C4-2B (cell line): ENCODE data around the gene PMAIP1.

Source experiments
- ZFX ChIP-seq: fragments of 450-650 bp; IDR thresholded peaks from 2 replicates; pipeline ENCODE4 v1.6.1; 2017
- TF ChIP-seq, protein P1 (sequence below): fragments of 450-650 bp; conservative IDR thresholded peaks from 2 replicates; pipeline ENCODE4 v1.5.1; 2017; ENCODE audit warnings: mild to moderate bottlenecking

DNA sequence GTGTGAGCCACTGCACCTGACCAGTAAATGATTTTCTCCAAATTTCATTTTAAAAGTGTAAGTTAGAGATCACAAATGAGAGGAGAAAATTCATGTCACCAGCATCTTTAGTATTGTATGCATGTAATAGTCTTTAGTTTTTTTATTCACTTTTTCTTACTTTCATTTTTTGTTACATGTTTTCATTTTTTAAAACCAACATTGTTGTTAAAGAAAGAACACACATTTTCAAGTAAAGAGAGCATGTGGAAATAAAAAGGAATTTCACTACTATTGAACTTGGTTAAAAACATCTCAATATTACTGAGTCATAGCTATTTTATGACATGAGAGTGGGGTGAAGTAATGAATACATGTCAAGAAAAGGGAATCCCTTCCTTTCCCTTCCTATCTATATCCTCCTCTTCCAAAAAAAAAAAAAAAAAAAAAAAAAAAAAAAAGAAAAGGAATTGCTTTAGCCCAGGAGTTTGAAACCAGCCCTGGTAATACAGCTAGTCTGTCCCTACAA lies 29.1 kb upstream of the PMAIP1 start:
- TF ChIP-seq, protein P1, sequence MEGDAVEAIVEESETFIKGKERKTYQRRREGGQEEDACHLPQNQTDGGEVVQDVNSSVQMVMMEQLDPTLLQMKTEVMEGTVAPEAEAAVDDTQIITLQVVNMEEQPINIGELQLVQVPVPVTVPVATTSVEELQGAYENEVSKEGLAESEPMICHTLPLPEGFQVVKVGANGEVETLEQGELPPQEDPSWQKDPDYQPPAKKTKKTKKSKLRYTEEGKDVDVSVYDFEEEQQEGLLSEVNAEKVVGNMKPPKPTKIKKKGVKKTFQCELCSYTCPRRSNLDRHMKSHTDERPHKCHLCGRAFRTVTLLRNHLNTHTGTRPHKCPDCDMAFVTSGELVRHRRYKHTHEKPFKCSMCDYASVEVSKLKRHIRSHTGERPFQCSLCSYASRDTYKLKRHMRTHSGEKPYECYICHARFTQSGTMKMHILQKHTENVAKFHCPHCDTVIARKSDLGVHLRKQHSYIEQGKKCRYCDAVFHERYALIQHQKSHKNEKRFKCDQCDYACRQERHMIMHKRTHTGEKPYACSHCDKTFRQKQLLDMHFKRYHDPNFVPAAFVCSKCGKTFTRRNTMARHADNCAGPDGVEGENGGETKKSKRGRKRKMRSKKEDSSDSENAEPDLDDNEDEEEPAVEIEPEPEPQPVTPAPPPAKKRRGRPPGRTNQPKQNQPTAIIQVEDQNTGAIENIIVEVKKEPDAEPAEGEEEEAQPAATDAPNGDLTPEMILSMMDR = no peak
- no peak for TF ChIP-seq ZFX
